ENCODE results near the gene WNT8A.
"Not testable (repeated sequence)": the region's sequence is repeated elsewhere in the genome, so short reads cannot be mapped to it uniquely, and the experiment has no call there.

Gene WNT8A

DNA sequence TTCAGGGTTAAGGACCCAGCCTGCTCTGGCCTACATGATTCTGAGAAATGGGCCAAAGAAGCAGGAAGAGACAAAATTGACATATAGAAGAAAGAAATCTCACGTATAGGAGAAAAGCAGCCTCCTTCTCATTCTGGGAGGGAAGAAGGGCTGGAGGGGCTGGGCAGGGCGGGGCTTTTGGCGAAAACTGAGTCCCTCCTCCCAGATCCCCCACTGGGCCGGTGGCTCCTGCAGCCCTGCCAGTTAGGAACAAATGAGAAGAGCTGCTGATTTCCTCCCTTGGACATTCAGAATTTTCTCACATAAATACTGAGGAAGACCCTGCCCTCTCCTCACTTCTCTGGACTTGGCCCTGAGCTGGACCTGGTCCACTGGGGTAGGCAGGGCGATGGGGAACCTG lies at the start of gene WNT8A:
WNT8A (plus strand) TSS at position 332 of the 400 bp plus-strand sequence. CDS start 95 bp downstream, outside the sequence.
- DNase-seq = no peak
- H3K27me3 Mint-ChIP-seq = no peaks in the 10 kb centered on the region
- H3K4me3 Mint-ChIP-seq = no peak within 1 kb of the TSS
- H3K27ac Mint-ChIP-seq = no peak within 1 kb of the TSS
- CTCF ChIA-PET = interaction anchor here (0.7 to 10.6 kb wide), 3 partner anchors 15 to 130 kb away, joined by 3 to 175 read pairs (median 3); partner anchors contain the start of gene CDC23
- H3K36me3 Mint-ChIP-seq = no peaks in the 10 kb centered on the region
- H3K9me3 Mint-ChIP-seq = no peaks in the 10 kb centered on the region
- H3K4me1 Mint-ChIP-seq = peaks cover 18% of the 10 kb centered on the region

DNA sequence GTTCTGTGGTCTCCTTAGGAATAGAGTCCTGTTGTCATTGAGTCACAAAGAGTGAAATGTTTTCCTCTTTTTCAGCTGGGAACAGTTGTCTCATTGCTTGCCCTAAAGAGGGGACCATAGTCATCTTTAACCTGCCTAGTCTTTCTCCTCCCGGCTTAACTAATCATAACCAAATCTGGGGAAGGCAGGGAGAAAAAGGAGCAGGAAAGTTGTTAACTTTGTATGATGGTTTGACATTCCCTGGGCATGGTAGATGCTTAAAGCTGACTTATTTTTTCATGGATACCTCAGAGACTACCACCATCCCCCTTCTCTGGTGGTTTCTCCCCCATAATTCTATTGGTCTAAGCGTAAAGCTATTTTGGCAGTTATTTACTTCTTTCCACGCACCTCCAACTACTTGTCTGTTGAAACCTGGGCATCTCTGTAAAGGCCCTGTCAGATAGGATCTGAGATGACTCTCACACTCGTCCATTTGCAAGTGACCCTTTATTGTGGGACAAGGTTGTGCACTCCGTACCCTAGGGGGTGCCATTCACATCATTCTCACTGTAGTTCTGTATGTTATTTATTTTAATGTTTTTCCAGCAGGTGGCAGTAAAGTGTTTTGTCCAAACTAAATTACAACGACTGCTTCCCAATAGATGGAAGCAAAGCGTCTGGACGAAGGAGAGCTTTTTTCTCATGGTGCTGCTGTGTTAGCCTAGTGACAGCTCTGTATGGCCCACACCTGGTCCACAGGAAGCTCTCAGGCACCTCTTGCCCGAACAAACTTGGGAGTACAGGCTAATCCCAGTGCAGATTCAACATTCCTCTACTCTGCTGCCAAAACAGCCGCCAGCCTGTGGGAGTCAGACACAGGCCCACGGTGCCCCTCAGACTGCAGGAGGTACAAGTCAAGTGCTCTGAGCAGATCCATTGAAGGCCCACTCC lies 48.0 kb upstream of the WNT8A start:
- CTCF ChIA-PET = interaction anchor here (0.5 to 7.2 kb wide), 31 partner anchors 9 to 1985 kb away, joined by 3 to 193 read pairs (median 4); partner anchors contain the start of genes BRD8 and KIF20A
- H3K27ac Mint-ChIP-seq = no peak overlapping the region
- no peak overlapping the region for H3K4me3 Mint-ChIP-seq
- H3K27me3 Mint-ChIP-seq = peaks cover 5% of the 10 kb centered on the region
- peaks cover 9% of the 10 kb centered on the region for H3K36me3 Mint-ChIP-seq
- peak; percentile 76 for DNase-seq
- no peaks in the 10 kb centered on the region for H3K9me3 Mint-ChIP-seq
- H3K4me1 Mint-ChIP-seq = peaks cover 27% of the 10 kb centered on the region

GRCh38 chr5:138037271-138037670 lies 46.6 kb upstream of the WNT8A start:
- DNase-seq = no peak
- CTCF ChIA-PET = interaction anchor here (0.6 to 7.2 kb wide), 12 partner anchors 8 to 257 kb away, joined by 3 to 193 read pairs (median 10); no protein-coding TSS in a partner anchor
- no peak overlapping the region for H3K4me3 Mint-ChIP-seq
- H3K36me3 Mint-ChIP-seq = no peaks in the 10 kb centered on the region
- no peaks in the 10 kb centered on the region for H3K9me3 Mint-ChIP-seq
- H3K27me3 Mint-ChIP-seq = peaks cover 4% of the 10 kb centered on the region
- H3K27ac Mint-ChIP-seq = no peak overlapping the region
- H3K4me1 Mint-ChIP-seq = peaks cover 17% of the 10 kb centered on the region

GRCh38 chr5:138037907-138038633 lies 45.8 kb upstream of the WNT8A start:
- no peak overlapping the region for H3K27ac Mint-ChIP-seq
- no peaks in the 10 kb centered on the region for H3K27me3 Mint-ChIP-seq
- no peak for DNase-seq
- no peaks in the 10 kb centered on the region for H3K9me3 Mint-ChIP-seq
- CTCF ChIA-PET = interaction anchor here (0.6 to 7.2 kb wide), 9 partner anchors 15 to 128 kb away, joined by 3 to 193 read pairs (median 7); no protein-coding TSS in a partner anchor
- H3K4me3 Mint-ChIP-seq = no peak overlapping the region
- H3K4me1 Mint-ChIP-seq = peaks cover 17% of the 10 kb centered on the region
- no peaks in the 10 kb centered on the region for H3K36me3 Mint-ChIP-seq

DNA sequence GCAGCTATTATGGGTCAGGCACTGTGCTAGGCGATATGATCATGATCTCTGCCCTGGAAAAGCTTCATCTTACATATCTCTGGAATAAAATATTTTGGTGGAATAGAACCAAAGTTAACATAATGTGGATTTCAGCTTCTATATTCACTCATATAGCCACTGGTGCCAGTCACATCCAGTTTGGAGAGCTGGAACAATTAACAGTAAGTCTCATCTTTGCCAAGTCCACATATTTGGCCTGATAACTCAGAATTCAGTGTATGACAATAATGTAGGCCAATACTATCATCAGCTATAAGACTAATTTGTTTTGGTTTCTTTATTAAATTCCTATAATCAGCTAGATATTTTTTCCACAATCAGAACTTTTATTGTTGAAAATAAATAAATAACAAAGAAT lies 45.0 kb upstream of the WNT8A start:
- no peaks in the 10 kb centered on the region for H3K27me3 Mint-ChIP-seq
- H3K9me3 Mint-ChIP-seq = no peaks in the 10 kb centered on the region
- no peaks in the 10 kb centered on the region for H3K36me3 Mint-ChIP-seq
- CTCF ChIA-PET = interaction anchor here (0.6 to 7.2 kb wide), 6 partner anchors 27 to 127 kb away, joined by 3 to 193 read pairs (median 5); no protein-coding TSS in a partner anchor
- no peak overlapping the region for H3K4me3 Mint-ChIP-seq
- DNase-seq = no peak
- peaks cover 9% of the 10 kb centered on the region for H3K4me1 Mint-ChIP-seq
- no peak overlapping the region for H3K27ac Mint-ChIP-seq

DNA sequence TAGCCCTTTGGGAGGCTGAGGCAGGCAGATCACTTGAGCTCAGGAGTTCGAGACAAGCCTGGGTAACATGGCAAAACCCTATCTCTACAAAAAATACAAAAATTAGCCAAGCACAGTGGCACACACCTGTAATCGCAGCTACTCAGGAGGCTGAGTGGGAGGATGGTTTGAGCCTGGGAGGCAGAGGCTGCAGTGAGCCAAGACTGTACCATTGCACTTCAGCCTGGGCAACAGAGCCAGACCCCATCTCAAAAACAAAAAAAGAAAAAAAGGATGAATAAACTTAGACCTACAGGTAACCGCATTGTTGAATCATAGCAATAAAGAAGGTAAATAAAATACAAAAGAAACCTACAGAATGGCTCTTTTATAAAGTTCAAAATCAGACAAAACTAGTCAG lies 38.5 kb upstream of the WNT8A start:
- H3K27me3 Mint-ChIP-seq, H3K27ac Mint-ChIP-seq, H3K4me3 Mint-ChIP-seq, H3K4me1 Mint-ChIP-seq, DNase-seq, H3K36me3 Mint-ChIP-seq, H3K9me3 Mint-ChIP-seq: not testable (repeated sequence)
- CTCF ChIA-PET = interaction anchor here (3.5 kb wide), 1 partner anchor 9 kb away, joined by 18 read pairs; no protein-coding TSS in a partner anchor

- peaks cover 8% of the 10 kb centered on the region for H3K4me1 Mint-ChIP-seq
- H3K4me3 Mint-ChIP-seq = no peak overlapping the region
- no peaks in the 10 kb centered on the region for H3K36me3 Mint-ChIP-seq
- no peaks in the 10 kb centered on the region for H3K9me3 Mint-ChIP-seq
- DNase-seq = no peak
- no peak overlapping the region for H3K27ac Mint-ChIP-seq
- peaks cover 18% of the 10 kb centered on the region for H3K27me3 Mint-ChIP-seq
- CTCF ChIA-PET = interaction anchor here (3.6 to 4.5 kb wide), 2 partner anchors 15 to 17 kb away, joined by 16 to 17 read pairs; no protein-coding TSS in a partner anchor
Measured at GRCh38 chr5:138051441-138052296, 32.2 kb upstream of the WNT8A start.

DNA sequence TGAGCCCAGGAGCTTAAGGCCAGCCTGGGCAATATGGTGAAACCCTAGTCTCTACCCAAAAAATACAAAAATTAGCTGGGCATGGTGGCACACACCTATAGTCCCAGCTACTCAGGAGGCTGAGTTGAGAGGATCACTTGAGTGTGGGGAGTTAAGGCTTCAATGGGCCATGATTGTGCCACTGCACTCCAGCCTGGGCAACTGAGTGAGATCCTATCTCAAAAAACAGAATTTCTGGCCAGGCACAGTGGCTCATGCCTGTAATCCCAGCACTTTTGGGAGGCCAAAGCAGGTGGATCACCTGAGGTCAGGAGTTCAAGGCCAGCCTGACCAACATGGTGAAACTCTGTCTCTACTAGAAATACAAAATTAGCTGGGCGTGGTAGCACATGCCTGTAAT lies 31.1 kb upstream of the WNT8A start:
- H3K27ac Mint-ChIP-seq, H3K36me3 Mint-ChIP-seq, DNase-seq, H3K4me3 Mint-ChIP-seq, H3K4me1 Mint-ChIP-seq, H3K9me3 Mint-ChIP-seq: not testable (repeated sequence)
- CTCF ChIA-PET = interaction anchor here (0.6 to 4.5 kb wide), 4 partner anchors 12 to 204 kb away, joined by 3 to 17 read pairs (median 10); no protein-coding TSS in a partner anchor
- peaks cover 18% of the 10 kb centered on the region for H3K27me3 Mint-ChIP-seq

GRCh38 chr5:138053554-138053953 lies 30.3 kb upstream of the WNT8A start:
- H3K9me3 Mint-ChIP-seq = no peaks in the 10 kb centered on the region
- no peak for DNase-seq
- peaks cover 8% of the 10 kb centered on the region for H3K4me1 Mint-ChIP-seq
- no peak overlapping the region for H3K27ac Mint-ChIP-seq
- CTCF ChIA-PET = interaction anchor here (0.6 to 4.5 kb wide), 6 partner anchors 11 to 205 kb away, joined by 3 to 17 read pairs (median 5); no protein-coding TSS in a partner anchor
- no peaks in the 10 kb centered on the region for H3K36me3 Mint-ChIP-seq
- H3K27me3 Mint-ChIP-seq = peaks cover 18% of the 10 kb centered on the region
- H3K4me3 Mint-ChIP-seq = no peak overlapping the region

DNA sequence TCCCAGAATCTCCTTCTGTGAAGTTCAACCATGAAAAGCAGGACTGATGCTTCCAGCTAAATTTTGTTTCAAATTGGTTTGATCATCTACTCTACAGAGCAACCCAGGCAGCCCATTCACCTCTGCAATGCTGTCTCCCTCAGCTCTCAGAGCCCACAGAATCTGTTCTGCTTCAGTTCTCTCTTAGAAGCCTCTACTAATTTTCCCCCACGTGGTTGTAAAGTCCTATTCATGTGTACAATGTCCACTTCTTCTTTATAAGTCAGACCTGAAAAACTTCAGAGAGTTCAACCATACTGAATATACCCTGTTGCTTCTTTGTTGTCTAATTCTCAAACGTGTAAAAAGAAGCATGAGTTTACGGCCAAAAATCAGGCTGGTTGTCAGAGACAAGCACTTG lies 29.6 kb upstream of the WNT8A start:
- no peak for DNase-seq
- CTCF ChIA-PET = interaction anchor here (0.7 to 4.5 kb wide), 4 partner anchors 11 to 96 kb away, joined by 5 to 17 read pairs (median 10); no protein-coding TSS in a partner anchor
- Mint-ChIP-seq H3K9me3 (no peaks in the 10 kb centered on the region), H3K4me1 (peaks cover 8% of the 10 kb centered on the region), H3K27ac (no peak overlapping the region), H3K27me3 (peaks cover 18% of the 10 kb centered on the region), H3K4me3 (no peak overlapping the region), H3K36me3 (no peaks in the 10 kb centered on the region)

GRCh38 chr5:138054847-138055558 lies 28.8 kb upstream of the WNT8A start:
- H3K4me3 Mint-ChIP-seq = no peak overlapping the region
- peaks cover 17% of the 10 kb centered on the region for H3K27me3 Mint-ChIP-seq
- no peaks in the 10 kb centered on the region for H3K9me3 Mint-ChIP-seq
- no peaks in the 10 kb centered on the region for H3K36me3 Mint-ChIP-seq
- CTCF ChIA-PET = interaction anchor here (1.3 to 4.5 kb wide), 3 partner anchors 10 to 18 kb away, joined by 3 to 17 read pairs (median 16); no protein-coding TSS in a partner anchor
- DNase-seq = no peak
- H3K27ac Mint-ChIP-seq = no peak overlapping the region
- H3K4me1 Mint-ChIP-seq = peaks cover 8% of the 10 kb centered on the region

DNA sequence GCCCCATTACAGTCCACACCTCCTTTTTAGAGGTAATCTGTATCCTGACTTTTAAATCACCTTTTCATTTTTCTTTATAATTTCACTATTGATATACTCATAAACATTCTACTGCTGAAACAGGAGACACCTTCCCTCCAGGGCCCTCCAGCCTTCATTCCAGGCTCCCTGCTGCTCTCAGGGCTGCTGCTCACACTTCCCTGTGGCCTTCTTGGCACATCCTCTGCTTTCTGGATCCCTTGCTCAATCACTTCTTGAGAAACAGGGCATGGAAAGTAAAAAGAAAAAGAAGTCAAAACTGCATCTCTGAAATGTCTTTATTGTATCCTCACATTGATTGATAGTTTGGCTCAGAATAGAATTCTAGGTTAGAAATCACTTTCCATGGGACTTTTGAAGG lies 19.3 kb upstream of the WNT8A start:
- Mint-ChIP-seq H3K4me1 (peaks cover 4% of the 10 kb centered on the region), H3K27ac (no peak overlapping the region), H3K9me3 (no peaks in the 10 kb centered on the region), H3K36me3 (no peaks in the 10 kb centered on the region), H3K4me3 (no peak overlapping the region), H3K27me3 (no peaks in the 10 kb centered on the region)
- CTCF ChIA-PET = interaction anchor here (0.8 to 8.0 kb wide), 9 partner anchors 9 to 288 kb away, joined by 3 to 193 read pairs (median 5); no protein-coding TSS in a partner anchor
- DNase-seq = no peak

Data from activated naive CD4-positive, alpha-beta T cell treated with anti-CD3 and anti-CD28 coated beads, Interleukin-2, amount 10 ng/mL, durations not matched to agents 7 days and 5 days (primary cell).